Stimulated activated CD4-positive, alpha-beta T cell treated with anti-CD3 and anti-CD28 coated beads, TNF-alpha, amount 100 ng/mL, for 24 hours (primary cell): ENCODE results near the gene CERK.

Experiments used
- DNase-seq, 3 experiments: peaks; one replicate each; pipeline ENCODE4 v3.0.0-alpha.2; 2020; ENCODE audit warnings: low read depth in 3 of 3

CERK gene

GRCh38 chr22:46764779-46765485, 26.9 kb upstream of the CERK start:
- DNase-seq: no peak

- no peak for DNase-seq
Measured at GRCh38 chr22:46764140-46764680, 26.2 kb upstream of the CERK start.

DNA sequence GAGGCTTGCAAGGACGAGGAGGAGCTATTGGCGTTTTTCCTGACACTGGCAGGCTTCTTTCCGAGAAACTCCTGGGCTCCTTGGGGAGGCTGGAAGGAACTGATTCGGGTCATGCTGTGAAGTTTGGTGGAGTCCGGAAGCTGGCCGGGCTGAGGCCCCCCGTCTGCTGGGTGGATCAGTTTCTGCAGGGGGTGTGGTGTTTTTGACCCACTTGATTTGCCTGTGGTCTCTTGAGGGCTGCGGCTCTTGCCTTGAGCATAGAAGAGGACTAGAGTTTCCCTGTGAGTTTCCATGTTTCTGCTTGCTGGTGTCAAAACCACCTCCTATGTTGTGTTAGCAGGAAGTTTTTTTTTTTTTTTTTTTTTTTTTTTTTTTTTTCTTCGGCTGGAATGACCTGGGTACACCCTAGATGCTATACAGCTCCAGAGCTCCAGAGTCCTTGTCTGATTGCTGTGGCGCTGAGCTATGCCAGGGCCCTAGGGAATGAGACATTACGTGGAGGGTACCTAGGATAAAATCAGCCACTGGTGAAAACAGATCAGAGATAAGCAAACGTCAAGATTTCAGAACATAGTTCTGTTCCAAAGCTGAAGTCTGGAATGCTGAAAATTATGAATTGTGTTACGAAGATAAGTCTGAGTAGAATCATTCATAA, 25.1 kb upstream of the CERK start:
- DNase-seq: peak in 1 of 3 experiments; percentile 24

DNA sequence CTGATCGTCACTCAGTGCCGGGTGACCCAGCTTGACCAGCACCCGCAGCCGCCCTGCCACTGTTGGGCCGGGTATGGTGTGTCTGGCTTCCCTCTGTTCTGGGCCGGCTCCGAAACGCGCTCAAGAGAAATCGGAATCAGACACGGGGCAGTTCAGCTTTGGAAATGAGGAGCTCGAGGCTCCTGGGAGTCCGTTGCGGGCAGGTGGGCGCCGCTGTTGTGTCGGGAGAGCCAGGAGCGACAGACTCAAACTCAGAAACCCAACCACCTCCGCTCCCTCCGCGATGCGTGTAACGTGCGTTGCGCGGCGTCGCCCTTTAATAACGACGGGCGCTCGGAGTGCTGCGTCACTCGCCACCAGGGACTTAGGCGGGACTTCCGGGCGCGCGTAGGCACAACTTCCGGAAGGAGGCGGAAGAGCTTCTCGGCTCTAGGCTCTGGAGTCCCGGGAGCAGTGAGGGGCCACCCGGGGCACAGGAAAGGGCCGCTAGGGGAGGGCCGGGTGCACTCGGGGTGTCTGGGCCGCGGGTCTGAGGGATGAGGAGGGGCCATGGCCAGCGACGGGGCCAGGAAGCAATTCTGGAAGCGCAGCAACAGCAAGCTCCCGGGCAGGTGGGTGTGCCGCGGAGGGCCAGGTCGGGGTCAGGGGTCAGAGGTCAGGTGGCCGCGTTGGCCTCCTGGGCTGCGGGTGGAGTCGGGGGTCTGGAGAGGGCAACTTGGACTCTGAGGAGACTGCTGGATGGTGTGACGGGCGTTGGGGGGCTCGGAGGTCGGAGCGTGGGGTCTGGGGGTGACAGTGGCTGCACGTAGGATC, 24.4 kb upstream of the CERK start, which contains the start of gene TBC1D22A:
TSS of gene TBC1D22A (plus strand) at position 413 of the 813 bp plus-strand sequence. CDS start at position 550, 137 bp downstream.
- DNase-seq: peak; percentile 90 to 94 (median 91)

- DNase-seq: no peak
Measured at GRCh38 chr22:46761539-46762237, 23.6 kb upstream of the CERK start.

- DNase-seq: no peak
Measured at GRCh38 chr22:46761017-46761416, 23.0 kb upstream of the CERK start.

DNA sequence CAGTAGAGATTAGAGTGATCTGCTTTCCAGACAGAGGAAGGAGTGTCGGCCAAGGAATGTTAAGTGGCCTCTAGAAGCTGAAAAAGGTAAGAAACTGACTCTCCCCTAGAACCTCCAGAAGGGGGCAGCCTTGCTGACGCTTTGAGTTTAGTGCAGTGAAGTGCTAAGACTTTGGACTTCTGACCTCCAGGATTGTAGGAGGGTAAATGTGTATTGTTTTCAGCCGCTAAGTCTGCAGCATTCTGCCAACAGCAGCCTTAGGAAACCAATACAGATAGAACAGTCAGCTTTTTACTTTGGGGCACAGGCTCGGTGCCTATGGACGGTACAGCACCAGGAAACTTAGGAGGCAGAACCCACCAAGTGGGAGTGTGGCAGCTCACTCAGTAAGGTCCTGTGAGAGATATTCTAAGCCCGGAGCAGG, 20.8 kb upstream of the CERK start:
- peak in 1 of 3 experiments; percentile 33 for DNase-seq

DNA sequence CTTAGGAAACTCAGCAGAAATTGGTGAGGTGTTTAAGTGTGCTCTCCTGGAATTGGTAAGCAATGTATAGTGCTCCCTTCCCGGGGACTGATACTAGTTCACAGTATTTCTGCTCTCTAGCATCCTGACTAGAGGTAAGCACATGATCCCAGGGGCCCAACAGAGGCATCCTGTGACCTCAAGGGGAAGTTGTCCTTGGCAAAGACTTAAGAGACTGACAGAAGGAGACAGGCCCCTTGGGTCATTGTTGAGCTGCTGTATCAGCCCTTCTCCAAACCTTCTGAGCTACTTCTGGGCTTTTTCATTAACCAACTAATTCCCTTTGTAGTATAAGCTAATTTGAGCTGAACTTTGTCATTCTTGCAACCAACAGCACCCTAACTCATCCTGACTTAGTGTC, 20.1 kb upstream of the CERK start:
- no peak for DNase-seq

DNA sequence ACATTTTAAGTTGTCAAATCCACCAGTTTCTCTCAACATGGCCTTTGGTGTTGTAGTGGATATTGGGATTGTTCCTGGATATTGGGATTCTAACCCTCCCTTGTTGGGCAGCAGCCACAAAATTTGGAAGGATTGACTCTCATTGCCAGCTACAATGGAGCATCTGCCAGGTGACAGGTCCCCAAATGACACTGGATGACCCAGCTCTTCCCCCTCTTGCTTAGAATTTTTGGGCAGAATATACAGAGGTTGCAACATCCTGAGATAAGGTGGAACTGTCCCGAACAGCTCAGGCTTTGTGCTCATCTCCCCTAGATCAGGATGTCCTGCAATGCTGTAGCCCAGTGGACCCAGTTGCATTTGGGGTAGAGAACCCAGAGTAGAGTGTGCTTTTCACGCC, 19.1 kb upstream of the CERK start:
- DNase-seq: no peak

DNA sequence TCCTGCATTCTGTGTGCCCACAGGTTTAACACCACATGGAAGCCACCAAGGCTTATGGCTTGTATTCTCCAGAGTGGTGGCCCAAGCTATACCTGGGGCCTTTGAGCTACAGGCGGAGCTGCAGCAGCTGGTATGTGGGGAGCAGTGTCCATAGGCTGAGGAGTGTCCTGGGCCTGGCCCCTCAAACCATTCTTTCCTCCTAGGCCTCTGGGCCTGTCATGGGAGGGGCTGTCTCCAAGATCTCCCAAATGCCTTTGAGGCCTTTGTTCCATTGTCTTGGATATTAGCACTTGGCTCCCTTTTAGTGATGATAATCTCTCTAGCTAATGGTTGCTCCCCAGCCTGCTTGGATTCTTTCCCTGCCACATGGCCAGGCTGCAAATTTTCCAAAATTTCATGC, 18.0 kb upstream of the CERK start:
- DNase-seq: no peak

- no peak for DNase-seq
Measured at GRCh38 chr22:46755525-46755924, 17.5 kb upstream of the CERK start.

- no peak for DNase-seq
Measured at GRCh38 chr22:46754826-46755225, 16.8 kb upstream of the CERK start.

GRCh38 chr22:46754110-46754799, 16.2 kb upstream of the CERK start:
- peak in 1 of 3 experiments; percentile 38 for DNase-seq

DNA sequence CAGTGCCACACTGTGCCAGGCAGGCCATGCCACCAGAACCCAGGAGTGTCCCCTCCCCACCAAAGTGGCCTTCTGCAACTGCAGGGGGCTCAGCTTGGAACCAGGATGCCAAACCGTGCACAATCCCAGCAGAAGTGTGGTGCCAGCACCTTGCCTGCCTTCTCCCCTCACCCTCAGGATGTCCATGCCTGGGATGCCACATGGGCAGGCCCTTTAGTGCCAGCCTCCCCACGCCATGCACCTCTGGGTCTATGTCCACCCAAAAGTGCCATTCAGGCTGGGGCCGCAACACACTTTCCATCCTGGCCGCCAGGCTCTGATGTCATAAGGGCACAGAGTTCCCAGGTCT, 15.7 kb upstream of the CERK start:
- no peak for DNase-seq

DNA sequence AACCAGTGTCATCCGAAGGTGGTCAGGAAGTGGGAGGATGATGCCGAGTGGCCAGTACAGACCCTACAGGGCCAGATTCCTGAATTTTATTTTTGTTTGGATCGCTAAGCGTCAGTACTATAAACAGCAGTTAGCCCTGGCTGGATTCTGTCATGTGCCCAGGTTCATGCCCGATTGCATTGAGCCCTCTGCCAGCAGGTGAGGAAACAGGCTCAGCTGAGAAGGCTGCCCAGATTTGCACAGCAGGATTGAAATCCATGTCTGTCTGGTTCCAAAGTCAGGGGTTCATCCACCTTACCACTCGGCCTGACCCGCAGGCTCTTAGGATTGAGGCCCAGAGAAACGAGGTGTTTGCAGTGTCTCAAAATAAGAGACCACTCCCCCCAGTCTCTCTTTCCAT, 15.3 kb upstream of the CERK start:
- no peak for DNase-seq

DNA sequence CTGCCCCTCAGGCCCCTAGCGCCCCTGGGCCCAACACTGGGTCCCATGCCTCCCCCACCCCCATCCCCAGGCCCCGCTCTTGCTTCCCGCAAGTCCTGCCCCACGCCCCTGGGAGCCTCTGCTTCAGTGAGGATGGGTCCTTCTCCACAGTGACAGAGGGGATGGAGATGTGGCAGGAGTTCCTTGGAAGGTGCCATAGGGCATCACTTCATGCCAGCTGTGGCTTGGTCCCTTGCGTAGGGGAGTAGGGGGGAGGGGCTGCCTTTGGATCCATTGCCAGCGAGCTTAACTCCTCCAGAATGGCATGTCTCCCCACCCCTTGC, 14.9 kb upstream of the CERK start:
- no peak for DNase-seq

GRCh38 chr22:46752286-46752987, 14.4 kb upstream of the CERK start:
- DNase-seq: no peak

DNA sequence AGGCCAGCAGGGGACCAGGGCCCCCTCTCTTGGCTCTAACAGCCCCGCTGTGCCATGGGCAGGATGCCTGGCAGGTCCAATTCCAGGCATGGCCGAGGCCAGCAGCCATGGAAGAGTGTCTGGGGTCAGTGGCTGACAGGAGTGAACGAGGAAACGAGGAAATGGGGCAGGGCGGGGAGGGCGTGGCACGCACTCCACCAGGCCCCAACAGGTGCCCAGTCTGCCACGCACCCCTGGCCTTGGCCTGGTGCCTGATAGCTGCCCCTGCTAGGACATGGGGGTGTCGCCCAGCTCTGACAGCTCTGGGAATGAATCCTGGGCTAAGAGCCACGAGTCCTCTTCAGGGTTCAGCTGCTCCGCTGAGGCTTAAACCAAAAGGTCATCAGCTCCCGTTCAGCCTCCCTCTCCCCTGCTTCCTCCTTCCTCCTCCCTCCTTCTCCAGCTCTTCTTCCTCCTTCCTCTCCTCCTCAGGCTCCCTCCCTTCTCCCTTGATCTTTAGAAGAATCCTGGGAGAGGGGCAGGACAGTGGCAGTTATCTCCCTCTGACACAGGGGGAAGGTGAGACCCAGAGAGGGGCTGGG, 12.9 kb upstream of the CERK start:
- no peak for DNase-seq

- no peak for DNase-seq
Measured at GRCh38 chr22:46750530-46750800, 12.4 kb upstream of the CERK start.

DNA sequence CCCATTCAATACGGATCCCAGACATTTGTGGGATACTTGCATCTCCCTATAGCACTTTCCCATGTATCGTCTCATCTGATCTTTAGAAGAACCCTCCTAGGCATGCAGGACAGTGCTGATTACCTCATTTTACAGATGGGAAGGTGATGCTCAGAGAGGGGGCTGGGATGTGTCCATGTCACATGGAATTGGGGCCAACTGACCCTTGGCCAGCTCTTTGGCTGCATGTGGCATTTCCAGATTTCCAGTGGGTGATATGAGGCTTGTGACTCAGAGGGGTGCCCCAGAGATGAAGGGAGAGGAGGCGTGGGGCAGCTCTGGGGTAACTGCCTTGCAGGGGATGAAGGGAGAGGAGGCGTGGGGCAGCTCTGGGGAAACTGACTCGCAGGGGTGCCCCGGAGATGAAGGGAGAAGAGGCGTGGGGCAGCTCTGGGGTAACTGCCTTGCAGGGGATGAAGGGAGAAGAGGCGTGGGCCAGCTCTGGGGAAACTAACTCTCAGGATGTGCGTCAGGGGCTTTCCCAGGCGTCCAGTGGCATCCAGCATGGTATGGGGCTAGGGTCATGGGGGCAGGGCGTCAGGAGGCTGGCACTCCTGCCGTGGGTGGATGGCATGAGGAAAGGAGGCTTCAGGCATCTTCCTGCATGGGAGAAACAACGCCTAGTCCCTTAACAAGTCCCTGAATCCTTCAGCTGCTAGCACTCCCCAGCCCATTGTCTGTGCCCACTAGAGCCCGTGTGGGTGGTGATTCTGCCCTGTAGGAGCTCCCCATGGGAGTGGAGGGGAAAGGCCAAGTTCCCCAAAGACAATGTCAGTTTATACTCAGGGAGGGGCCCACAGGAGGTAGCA, 11.9 kb upstream of the CERK start:
- DNase-seq: peak in 1 of 3 experiments; percentile 21
